HG02840 (cell line): ENCODE data around the gene CCDC177.

ENCODE experiments used
- ATAC-seq: cut with Tn5 transposase; IDR thresholded peaks from one replicate; pipeline ENCODE4 v1.9.1; 2021; ENCODE audit warnings: mild to moderate bottlenecking, moderate library complexity, moderate number of reproducible peaks; ENCODE audit not compliant: unreplicated experiment, low FRiP score

CCDC177 gene

DNA sequence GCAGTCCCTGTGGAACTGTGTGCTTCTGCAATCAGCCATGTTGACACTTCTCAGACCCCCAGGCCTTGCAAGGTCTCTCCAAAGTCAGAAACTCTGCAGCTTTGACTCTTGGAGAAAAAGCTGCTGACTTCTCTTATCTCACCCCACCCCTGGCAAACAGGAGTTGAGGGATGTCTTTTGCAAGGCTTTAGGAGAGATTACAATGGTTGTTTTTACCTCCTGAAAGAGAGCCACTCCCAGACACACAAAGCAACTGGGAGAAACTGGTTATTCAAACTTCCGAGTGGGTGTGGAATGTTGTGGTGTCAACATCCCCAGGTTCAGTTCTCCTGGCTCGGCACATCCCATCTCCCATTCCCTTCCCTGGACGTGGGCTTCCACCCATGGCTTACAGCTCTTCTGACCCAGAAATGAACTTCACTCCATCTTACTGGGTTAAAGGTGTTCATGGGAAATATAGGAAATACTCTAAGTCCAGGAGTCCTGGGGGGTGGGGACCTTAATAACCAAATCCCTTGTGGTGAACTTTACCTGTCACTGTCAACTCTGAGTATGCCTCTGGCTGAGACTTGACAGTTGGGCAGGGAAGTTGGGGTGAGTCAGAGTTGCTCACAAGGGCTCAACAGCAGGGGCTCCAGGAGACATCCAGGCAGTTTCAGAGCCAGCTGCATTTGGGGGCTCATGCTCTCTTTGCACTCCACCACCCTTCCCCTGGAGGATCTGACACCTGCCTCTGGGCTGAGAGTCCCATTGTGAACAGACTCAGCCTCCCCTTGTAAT lies 41.9 kb downstream of the CCDC177 start:
- no peak for ATAC-seq

- ATAC-seq: no peak
Measured at GRCh38 chr14:69531135-69531534, 43.5 kb downstream of the CCDC177 start.

DNA sequence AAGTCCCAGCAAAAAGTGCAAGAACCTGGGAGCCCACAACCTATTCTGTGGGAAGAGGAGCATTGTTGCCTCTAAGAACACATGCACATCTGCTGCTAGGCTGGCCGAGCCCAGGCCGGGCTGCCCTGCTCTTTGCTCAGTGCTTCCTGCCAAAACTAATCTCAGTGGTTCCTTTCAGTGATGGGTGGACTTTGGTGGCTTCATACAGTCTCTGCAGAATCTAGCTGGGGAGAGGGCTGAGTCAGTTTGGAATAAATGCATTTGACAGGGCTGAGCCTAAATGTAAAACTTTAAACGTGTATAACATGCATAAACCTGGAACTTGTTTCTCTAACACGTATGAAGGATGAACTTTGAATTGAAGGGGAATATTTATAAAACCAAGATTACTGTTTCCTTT lies 44.6 kb downstream of the CCDC177 start:
- no peak for ATAC-seq

DNA sequence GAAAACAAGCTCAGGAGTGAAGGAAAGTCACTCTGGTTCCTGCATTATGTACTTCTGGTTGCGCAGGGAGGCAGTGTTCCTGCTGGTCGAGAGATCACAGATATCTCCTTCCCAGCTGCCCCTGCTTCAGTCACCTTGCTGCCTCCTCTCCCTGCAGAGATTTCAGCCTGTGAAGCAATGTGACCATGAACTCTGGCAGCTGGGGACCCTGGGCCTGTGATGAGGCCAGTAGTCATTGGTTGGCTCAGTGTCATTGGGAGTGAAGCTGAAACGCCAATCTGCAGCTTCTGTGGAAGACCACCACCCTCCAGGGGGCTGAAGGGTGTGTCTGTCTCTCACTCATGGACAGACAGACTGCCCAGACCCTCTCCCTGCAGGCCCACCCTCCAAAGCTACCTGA lies 45.1 kb downstream of the CCDC177 start:
- ATAC-seq: no peak

- no peak for ATAC-seq
Measured at GRCh38 chr14:69528930-69529329, 45.7 kb downstream of the CCDC177 start.

- ATAC-seq: no peak
Measured at GRCh38 chr14:69528143-69528542, 46.5 kb downstream of the CCDC177 start.

DNA sequence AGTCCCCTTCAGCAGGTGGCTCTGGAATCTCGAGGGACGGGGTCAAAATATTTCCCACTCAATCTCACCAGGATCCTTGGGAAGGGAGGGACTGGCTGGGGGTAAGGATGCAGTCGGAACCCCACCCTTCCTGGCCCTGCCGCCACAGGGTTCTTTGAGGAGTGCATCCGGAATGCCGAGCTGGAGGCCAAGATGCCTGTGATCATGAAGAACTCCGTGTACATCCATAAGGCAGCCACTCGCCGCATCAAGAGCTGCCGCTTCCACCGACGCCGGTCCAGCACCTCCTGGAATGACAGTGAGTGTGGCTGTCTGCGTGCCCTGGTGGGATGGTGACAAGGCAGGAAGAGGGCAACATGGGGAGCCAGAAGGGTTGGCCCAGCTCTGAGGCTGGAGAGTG lies 47.0 kb downstream of the CCDC177 start:
- no peak for ATAC-seq

- no peak for ATAC-seq
Measured at GRCh38 chr14:69525896-69526295, 48.8 kb downstream of the CCDC177 start.

- no peak for ATAC-seq
Measured at GRCh38 chr14:69522026-69522425, 52.6 kb downstream of the CCDC177 start.
